WTC11 (cell line): Measurements from ENCODE around the gene POLA1. TPM values are rescaled to one million over a fixed set of nuclear protein-coding genes. Genes with fewer than 3 reads are reported as not detected.

Experiments
- ATAC-seq: fragments of 200-7000 bp; cut with Tn5 transposase; 2 replicates; pipeline ENCODE4 v1.10.0; 2021; ENCODE audit warnings: mild to moderate bottlenecking, moderate library complexity
- CTCF ChIA-PET: fragments of 300-600 bp; sonication (Branson Sonifier 250); formaldehyde crosslinking; loops from one replicate; lab custom pipeline; 2021; ENCODE audit warnings: antibody characterized with exemption; lab: Charles Lee
- POLR2A ChIA-PET: fragments of 350-600 bp; sonication (Branson Sonifier 250); formaldehyde crosslinking; loops from one replicate; lab custom pipeline; 2021; ENCODE audit warnings: antibody characterized with exemption; lab: Charles Lee
- DNase-seq: peaks from one replicate; pipeline ENCODE4 v3.0.0; 2021; ENCODE audit warnings: low spot score
- H3K27ac Mint-ChIP-seq: 2 replicates; pipeline ENCODE4 v1.8.0; 2021; ENCODE audit warnings: mixed read lengths
- H3K27me3 Mint-ChIP-seq: 2 replicates; pipeline ENCODE4 v1.8.0; 2021; ENCODE audit warnings: low read depth, mild to moderate bottlenecking, moderate library complexity, mixed read lengths
- H3K36me3 Mint-ChIP-seq: 2 replicates; pipeline ENCODE4 v1.8.0; 2021; ENCODE audit warnings: mixed read lengths
- H3K4me1 Mint-ChIP-seq: 2 replicates; pipeline ENCODE4 v1.8.0; 2022; ENCODE audit warnings: mixed read lengths
- H3K4me3 Mint-ChIP-seq: 2 replicates; pipeline ENCODE4 v1.8.0; 2021; ENCODE audit warnings: mild to moderate bottlenecking, moderate library complexity, mixed read lengths
- H3K9me3 Mint-ChIP-seq: 2 replicates; pipeline ENCODE4 v1.8.0; 2021; ENCODE audit warnings: mixed read lengths
- ARID4B ChIP-seq: sonication (generic); formaldehyde crosslinking; IDR thresholded peaks from 2 replicates; pipeline ENCODE4 v1.8.0; 2023; ENCODE audit warnings: missing genetic modification reagents, mild to moderate bottlenecking, borderline replicate concordance
- ATF1 ChIP-seq: sonication (generic); formaldehyde crosslinking; IDR thresholded peaks from 2 replicates; pipeline ENCODE4 v1.8.1; 2023; ENCODE audit warnings: mild to moderate bottlenecking, moderate library complexity, missing genetic modification reagents
- ATF3 ChIP-seq: sonication (generic); formaldehyde crosslinking; conservative IDR thresholded peaks from 2 replicates; pipeline ENCODE4 v1.8.1; 2022; ENCODE audit warnings: mild to moderate bottlenecking, missing genetic modification reagents
- FOXJ3 ChIP-seq: sonication (generic); formaldehyde crosslinking; IDR thresholded peaks from 2 replicates; pipeline ENCODE4 v1.9.0; 2021; ENCODE audit warnings: missing genetic modification reagents, mild to moderate bottlenecking, borderline replicate concordance
- GTF2I ChIP-seq: fragments of 250-450 bp; sonication (Bioruptor Pico); conservative IDR thresholded peaks from 2 replicates; pipeline ENCODE4 v1.4.0; 2021; ENCODE audit warnings: mild to moderate bottlenecking
- IRF1 ChIP-seq: sonication (generic); formaldehyde crosslinking; IDR thresholded peaks from 2 replicates; pipeline ENCODE4 v1.8.0; 2023; ENCODE audit warnings: missing genetic modification reagents
- MXD4 ChIP-seq: fragments of 250-450 bp; sonication (Bioruptor Pico); IDR thresholded peaks from 2 replicates; pipeline ENCODE4 v1.8.0; 2021; ENCODE audit warnings: mild to moderate bottlenecking, moderate library complexity, borderline replicate concordance
- PREB ChIP-seq: sonication (generic); formaldehyde crosslinking; IDR thresholded peaks from 2 replicates; pipeline ENCODE4 v1.8.1; 2022; ENCODE audit warnings: mild to moderate bottlenecking, missing genetic modification reagents, moderate library complexity, borderline replicate concordance
- TCF7 ChIP-seq: sonication (generic); formaldehyde crosslinking; IDR thresholded peaks from 2 replicates; pipeline ENCODE4 v1.8.0; 2022; ENCODE audit warnings: mild to moderate bottlenecking, low read depth, missing genetic modification reagents, moderate library complexity
- USF1 ChIP-seq: sonication (generic); formaldehyde crosslinking; IDR thresholded peaks from 2 replicates; pipeline ENCODE4 v1.8.0; 2022; ENCODE audit warnings: mild to moderate bottlenecking, missing genetic modification reagents
- ZBTB21 ChIP-seq: sonication (generic); formaldehyde crosslinking; IDR thresholded peaks from 2 replicates; pipeline ENCODE4 v1.8.1; 2023; ENCODE audit warnings: mild to moderate bottlenecking, missing genetic modification reagents, borderline replicate concordance
- ZNF425 ChIP-seq: fragments of 250-450 bp; sonication (Bioruptor Pico); conservative IDR thresholded peaks from 2 replicates; pipeline ENCODE4 v1.9.0; 2021; ENCODE audit warnings: mild to moderate bottlenecking
- total RNA-seq: library from RNA; stranded (reverse); gene quantifications from 3 replicates; pipeline ENCODE4 v1.2.3, GENCODE V29; 2021

The POLA1 gene
- total RNA-seq, 1 experiment from 2014 or later, result 29.9 TPM

GRCh38 chrX:24920769-24921168, 227.1 kb downstream of the POLA1 start (continued):
- TF ChIP-seq ARID4B (CRISPR knock-in tag) (no peak), PREB (CRISPR knock-in tag) (no peak), TCF7 (CRISPR knock-in tag) (no peak)
- TF ChIP-seq, all 79 proteins: peak for 0

GRCh38 chrX:24925430-24925829, 231.7 kb downstream of the POLA1 start:
- DNase-seq, result no peak
- ChIA-PET CTCF (interaction anchor here (0.6 kb wide), 1 partner anchor 108 kb away, joined by 3 read pairs; no protein-coding TSS in a partner anchor), POLR2A (no interaction called here)
- Mint-ChIP-seq H3K27ac (no peak overlapping the region; the same call in 1 of the 2 replicates), H3K27me3 (no peaks in the 10 kb centered on the region), H3K36me3 (peaks cover 7% of the 10 kb centered on the region), H3K4me3 (no peak overlapping the region), H3K9me3 (no peaks in the 10 kb centered on the region), H3K4me1 (peaks cover 17% of the 10 kb centered on the region)
- TF ChIP-seq IRF1 (CRISPR knock-in tag), result no peak
- TF ChIP-seq ATF1 (CRISPR knock-in tag), result no peak
- no peak for TF ChIP-seq ARID4B (CRISPR knock-in tag)
- TF ChIP-seq GTF2I (CRISPR knock-in tag), result no peak
- no peak for TF ChIP-seq ZNF425
- no peak for TF ChIP-seq ATF3 (CRISPR knock-in tag)
- no peak for TF ChIP-seq PREB (CRISPR knock-in tag)
- no peak for TF ChIP-seq USF1 (CRISPR knock-in tag)
- TF ChIP-seq FOXJ3 (CRISPR knock-in tag), result no peak
- TF ChIP-seq MXD4 (CRISPR knock-in tag), result no peak
- no peak for TF ChIP-seq ZBTB21 (CRISPR knock-in tag)
- ATAC-seq, result no peak
